ENCODE results near the gene APOBEC3G.

APOBEC3G gene

DNA sequence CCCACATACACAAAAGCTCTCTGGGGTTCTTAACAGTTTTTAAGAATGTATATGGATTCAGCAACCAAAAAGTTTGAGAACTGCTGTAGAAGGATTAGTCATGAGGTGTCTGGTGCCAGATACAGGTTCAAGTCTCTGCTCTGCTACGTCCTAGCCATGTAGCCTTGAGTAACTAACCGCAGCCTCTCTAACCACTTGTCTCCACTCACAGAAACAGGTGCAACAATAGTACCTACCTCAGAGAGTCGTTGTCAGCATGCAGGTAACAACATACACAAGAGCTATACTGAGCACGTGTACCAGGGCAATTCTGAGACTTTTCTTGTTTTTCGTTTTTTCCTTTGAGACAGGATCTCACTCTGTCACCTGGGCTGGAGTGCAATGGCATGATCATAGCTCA, 48.5 kb downstream of the APOBEC3G start:
- TF ChIP-seq, protein P1, sequence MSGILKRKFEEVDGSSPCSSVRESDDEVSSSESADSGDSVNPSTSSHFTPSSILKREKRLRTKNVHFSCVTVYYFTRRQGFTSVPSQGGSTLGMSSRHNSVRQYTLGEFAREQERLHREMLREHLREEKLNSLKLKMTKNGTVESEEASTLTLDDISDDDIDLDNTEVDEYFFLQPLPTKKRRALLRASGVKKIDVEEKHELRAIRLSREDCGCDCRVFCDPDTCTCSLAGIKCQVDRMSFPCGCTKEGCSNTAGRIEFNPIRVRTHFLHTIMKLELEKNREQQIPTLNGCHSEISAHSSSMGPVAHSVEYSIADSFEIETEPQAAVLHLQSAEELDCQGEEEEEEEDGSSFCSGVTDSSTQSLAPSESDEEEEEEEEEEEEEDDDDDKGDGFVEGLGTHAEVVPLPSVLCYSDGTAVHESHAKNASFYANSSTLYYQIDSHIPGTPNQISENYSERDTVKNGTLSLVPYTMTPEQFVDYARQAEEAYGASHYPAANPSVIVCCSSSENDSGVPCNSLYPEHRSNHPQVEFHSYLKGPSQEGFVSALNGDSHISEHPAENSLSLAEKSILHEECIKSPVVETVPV (CRISPR knock-in tag; IDR thresholded peaks at IDR 0.05): no peak
- no peak for TF ChIP-seq ZNF70 (CRISPR knock-in tag; IDR thresholded peaks at IDR 0.05)
- TF ChIP-seq SNAI2 (CRISPR knock-in tag; IDR thresholded peaks at IDR 0.05): no peak
- no peak for TF ChIP-seq TCF4 (CRISPR knock-in tag; IDR thresholded peaks at IDR 0.05; ENCODE audit: borderline replicate concordance)
- TF ChIP-seq BACH2 (CRISPR knock-in tag; IDR thresholded peaks at IDR 0.05; ENCODE audit: borderline replicate concordance): no peak
- no peak for TF ChIP-seq GLIS3 (CRISPR knock-in tag; IDR thresholded peaks at IDR 0.05)
- TF ChIP-seq ZFP30 (CRISPR knock-in tag; IDR thresholded peaks at IDR 0.05): no peak
- TF ChIP-seq PPARA (CRISPR knock-in tag; IDR thresholded peaks at IDR 0.05; ENCODE audit: borderline replicate concordance): no peak
- no peak for ATAC-seq

GRCh38 chr22:39128508-39128907, 51.4 kb downstream of the APOBEC3G start:
- no peak for ATAC-seq
- TF ChIP-seq, protein P2, sequence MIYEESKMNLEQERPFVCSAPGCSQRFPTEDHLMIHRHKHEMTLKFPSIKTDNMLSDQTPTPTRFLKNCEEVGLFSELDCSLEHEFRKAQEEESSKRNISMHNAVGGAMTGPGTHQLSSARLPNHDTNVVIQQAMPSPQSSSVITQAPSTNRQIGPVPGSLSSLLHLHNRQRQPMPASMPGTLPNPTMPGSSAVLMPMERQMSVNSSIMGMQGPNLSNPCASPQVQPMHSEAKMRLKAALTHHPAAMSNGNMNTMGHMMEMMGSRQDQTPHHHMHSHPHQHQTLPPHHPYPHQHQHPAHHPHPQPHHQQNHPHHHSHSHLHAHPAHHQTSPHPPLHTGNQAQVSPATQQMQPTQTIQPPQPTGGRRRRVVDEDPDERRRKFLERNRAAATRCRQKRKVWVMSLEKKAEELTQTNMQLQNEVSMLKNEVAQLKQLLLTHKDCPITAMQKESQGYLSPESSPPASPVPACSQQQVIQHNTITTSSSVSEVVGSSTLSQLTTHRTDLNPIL (CRISPR knock-in tag; IDR thresholded peaks at IDR 0.05; ENCODE audit: low read depth): no peak
- TF ChIP-seq GLIS3 (CRISPR knock-in tag; IDR thresholded peaks at IDR 0.05) (no peak), ZNF70 (CRISPR knock-in tag; IDR thresholded peaks at IDR 0.05) (no peak), CSDC2 (CRISPR knock-in tag; IDR thresholded peaks at IDR 0.05) (no peak), OSR1 (CRISPR knock-in tag; IDR thresholded peaks at IDR 0.05) (no peak), PATZ1 (CRISPR knock-in tag; IDR thresholded peaks at IDR 0.05; ENCODE audit: borderline replicate concordance) (no peak), TOX (CRISPR knock-in tag; IDR thresholded peaks at IDR 0.05; ENCODE audit: borderline replicate concordance) (no peak), ARNTL (CRISPR knock-in tag; IDR thresholded peaks at IDR 0.05; ENCODE audit: borderline replicate concordance, low read depth) (no peak), BACH2 (CRISPR knock-in tag; IDR thresholded peaks at IDR 0.05; ENCODE audit: borderline replicate concordance) (no peak), PPARA (CRISPR knock-in tag; IDR thresholded peaks at IDR 0.05; ENCODE audit: borderline replicate concordance) (no peak), ZNF565 (CRISPR knock-in tag; conservative IDR thresholded peaks at IDR 0.05; ENCODE audit: low read depth) (no peak), ZNF8 (CRISPR knock-in tag; IDR thresholded peaks at IDR 0.05) (no peak), ESRRG (CRISPR knock-in tag; IDR thresholded peaks at IDR 0.05) (no peak), SNAI2 (CRISPR knock-in tag; IDR thresholded peaks at IDR 0.05) (no peak)

DNA sequence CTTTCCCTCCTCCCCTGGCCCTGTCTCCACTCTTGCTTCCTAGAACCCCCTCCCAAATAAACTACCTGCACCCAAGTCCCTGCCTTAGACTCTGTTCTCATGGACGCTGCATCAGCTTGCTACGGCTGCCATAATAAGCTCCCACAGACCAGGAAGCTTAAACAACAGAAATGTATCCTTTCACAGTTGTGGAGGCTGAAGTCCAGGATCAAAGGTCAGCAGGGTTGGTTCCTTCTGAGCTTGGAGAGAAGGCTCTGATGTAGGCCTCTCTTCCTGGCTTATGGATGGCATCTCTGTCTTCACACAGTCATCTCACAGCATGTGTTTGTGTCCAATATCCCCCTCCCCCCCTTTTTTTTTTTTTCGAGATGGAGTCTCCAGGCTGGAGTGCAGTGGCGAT, 52.0 kb downstream of the APOBEC3G start:
- TF ChIP-seq POU6F1 (CRISPR knock-in tag; IDR thresholded peaks at IDR 0.05; ENCODE audit: borderline replicate concordance, low read depth) (no peak), TCF4 (CRISPR knock-in tag; IDR thresholded peaks at IDR 0.05; ENCODE audit: borderline replicate concordance) (no peak), GLIS3 (CRISPR knock-in tag; IDR thresholded peaks at IDR 0.05) (no peak), PATZ1 (CRISPR knock-in tag; IDR thresholded peaks at IDR 0.05; ENCODE audit: borderline replicate concordance) (no peak), ZNF70 (CRISPR knock-in tag; IDR thresholded peaks at IDR 0.05) (no peak), ZFP30 (CRISPR knock-in tag; IDR thresholded peaks at IDR 0.05) (no peak)
- TF ChIP-seq, protein P1 (CRISPR knock-in tag; IDR thresholded peaks at IDR 0.05): no peak
- ATAC-seq: no peak

Measured in SK-N-SH treated with all-trans-retinoic acid at 6 μM for 48 hours (cell line).